H7 (cell line): ENCODE data around the gene SIGLEC9. TPM values are rescaled to one million over a fixed set of nuclear protein-coding genes. Genes with fewer than 3 reads are reported as not detected.
A peak's percentile ranks its signal among the peaks of the same experiment; 100 is the strongest.

ENCODE experiments used
- DNase-seq: peaks from one replicate; pipeline ENCODE4 v3.0.0; 2012
- H3K27me3 ChIP-seq: 2 replicates; pipeline ENCODE4 v1.6.0; 2011; ENCODE audit warnings: mild to moderate bottlenecking, low read length; ENCODE audit not compliant: control insufficient read depth, insufficient read depth
- H3K36me3 ChIP-seq: replicated peaks from 2 replicates; pipeline ENCODE4 v1.5.1; 2011; ENCODE audit warnings: low read length; ENCODE audit not compliant: control insufficient read depth, insufficient read depth
- H3K4me3 ChIP-seq: 2 replicates; pipeline ENCODE4 v1.5.1; 2011; ENCODE audit warnings: low read depth, mild to moderate bottlenecking, control low read depth, low read length, moderate library complexity; ENCODE audit not compliant: insufficient read depth
- total RNA-seq: library from RNA; depleted of rRNA; stranded (reverse); fragments of >200 nt; shearing (Covaris generic); gene quantifications from 2 replicates; pipeline ENCODE4 v1.2.3, GENCODE V29; 2014

Gene SIGLEC9
- total RNA-seq, 1 experiment from 2014 or later, result not detected

GRCh38 chr19:51091126-51091525, 33.6 kb upstream of the SIGLEC9 start:
- Histone ChIP-seq H3K4me3 (no peak overlapping the region), H3K27me3 (no peaks in the 10 kb centered on the region; the same call in 1 of the 2 replicates), H3K36me3 (no peaks in the 10 kb centered on the region)
- peak; percentile 26 for DNase-seq

GRCh38 chr19:51091895-51092873, 32.5 kb upstream of the SIGLEC9 start:
- no peaks in the 10 kb centered on the region for H3K36me3 ChIP-seq
- no peak for DNase-seq
- no peak overlapping the region for H3K4me3 ChIP-seq
- H3K27me3 ChIP-seq, result no peaks in the 10 kb centered on the region; the same call in 1 of the 2 replicates

- Histone ChIP-seq H3K4me3 (no peak overlapping the region), H3K27me3 (no peaks in the 10 kb centered on the region; the same call in 1 of the 2 replicates), H3K36me3 (no peaks in the 10 kb centered on the region)
- no peak for DNase-seq
Observed at GRCh38 chr19:51093101-51093500, 31.6 kb upstream of the SIGLEC9 start.

- Histone ChIP-seq H3K27me3 (no peaks in the 10 kb centered on the region; the same call in 1 of the 2 replicates), H3K36me3 (no peaks in the 10 kb centered on the region), H3K4me3 (no peak overlapping the region)
- peak; percentile 58 for DNase-seq
Observed at GRCh38 chr19:51093510-51094345, 31.0 kb upstream of the SIGLEC9 start.

- Histone ChIP-seq H3K4me3 (no peak overlapping the region), H3K36me3 (no peaks in the 10 kb centered on the region), H3K27me3 (no peaks in the 10 kb centered on the region; the same call in 1 of the 2 replicates)
- peak; percentile 95 for DNase-seq
Observed at GRCh38 chr19:51094696-51095279, 29.9 kb upstream of the SIGLEC9 start.

- Histone ChIP-seq H3K4me3 (no peak overlapping the region), H3K27me3 (no peaks in the 10 kb centered on the region), H3K36me3 (0 out of 2 replicates have a peak, but pooled peaks cover 1% of the 10 kb centered on the region)
- peak; percentile 67 for DNase-seq
Observed at GRCh38 chr19:51096473-51097165, 28.1 kb upstream of the SIGLEC9 start.

- Histone ChIP-seq H3K4me3 (no peak overlapping the region), H3K36me3 (peaks cover 2% of the 10 kb centered on the region; the same call in 1 of the 2 replicates), H3K27me3 (no peaks in the 10 kb centered on the region)
- DNase-seq, result peak; percentile 91
Observed at GRCh38 chr19:51097166-51097738, 27.5 kb upstream of the SIGLEC9 start.

- Histone ChIP-seq H3K36me3 (peaks cover 4% of the 10 kb centered on the region; the same call in 1 of the 2 replicates), H3K27me3 (no peaks in the 10 kb centered on the region), H3K4me3 (no peak overlapping the region)
- DNase-seq, result no peak
Observed at GRCh38 chr19:51097796-51098195, 26.9 kb upstream of the SIGLEC9 start.

GRCh38 chr19:51098365-51099046, 26.2 kb upstream of the SIGLEC9 start:
- no peaks in the 10 kb centered on the region for H3K27me3 ChIP-seq
- peaks cover 5% of the 10 kb centered on the region for H3K36me3 ChIP-seq
- peak; percentile 50 for DNase-seq
- no peak overlapping the region for H3K4me3 ChIP-seq

- Histone ChIP-seq H3K27me3 (no peaks in the 10 kb centered on the region), H3K36me3 (peaks cover 6% of the 10 kb centered on the region), H3K4me3 (peak overlapping the region; percentile 10; the same call in 1 of the 2 replicates)
- DNase-seq, result no peak
Observed at GRCh38 chr19:51099047-51099382, 25.7 kb upstream of the SIGLEC9 start.

- no peak for DNase-seq
- Histone ChIP-seq H3K27me3 (no peaks in the 10 kb centered on the region), H3K36me3 (peaks cover 6% of the 10 kb centered on the region), H3K4me3 (no peak overlapping the region)
Observed at GRCh38 chr19:51100601-51101000, 24.1 kb upstream of the SIGLEC9 start.

GRCh38 chr19:51101171-51101865, 23.4 kb upstream of the SIGLEC9 start:
- H3K36me3 ChIP-seq, result peaks cover 6% of the 10 kb centered on the region
- H3K4me3 ChIP-seq, result no peak overlapping the region
- no peaks in the 10 kb centered on the region for H3K27me3 ChIP-seq
- no peak for DNase-seq

GRCh38 chr19:51102991-51103390, 21.7 kb upstream of the SIGLEC9 start:
- Histone ChIP-seq H3K36me3 (peaks cover 6% of the 10 kb centered on the region), H3K27me3 (no peaks in the 10 kb centered on the region), H3K4me3 (no peak overlapping the region)
- DNase-seq, result no peak
